Osteocyte (in vitro differentiated cells): ENCODE measurements around the gene RAB3C. TPM values are rescaled to one million over a fixed set of nuclear protein-coding genes. Genes with fewer than 3 reads are reported as not detected.

Source experiments
- DNase-seq: peaks from one replicate; pipeline ENCODE4 v3.0.0; 2021; ENCODE audit warnings: mixed read lengths; ENCODE audit not compliant: unreplicated experiment; ENCODE audit errors: extremely low spot score
- H3K27ac Mint-ChIP-seq: one replicate; pipeline ENCODE4 v1.8.0; 2021; ENCODE audit warnings: mild to moderate bottlenecking, mixed read lengths; ENCODE audit not compliant: unreplicated experiment
- H3K27me3 Mint-ChIP-seq: one replicate; pipeline ENCODE4 v1.8.0; 2021; ENCODE audit warnings: mixed read lengths; ENCODE audit not compliant: unreplicated experiment
- H3K36me3 Mint-ChIP-seq: one replicate; pipeline ENCODE4 v1.8.0; 2021; ENCODE audit warnings: mixed read lengths; ENCODE audit not compliant: unreplicated experiment
- H3K4me1 Mint-ChIP-seq: one replicate; pipeline ENCODE4 v1.8.0; 2021; ENCODE audit warnings: mixed read lengths; ENCODE audit not compliant: unreplicated experiment
- H3K4me3 Mint-ChIP-seq: one replicate; pipeline ENCODE4 v1.8.0; 2021; ENCODE audit warnings: mild to moderate bottlenecking, moderate library complexity, mixed read lengths; ENCODE audit not compliant: unreplicated experiment
- H3K9me3 Mint-ChIP-seq: one replicate; pipeline ENCODE4 v1.8.0; 2021; ENCODE audit warnings: mixed read lengths; ENCODE audit not compliant: unreplicated experiment
- total RNA-seq: library from RNA; stranded (reverse); gene quantifications from 2 replicates; pipeline ENCODE4 v1.2.1, GENCODE V29; 2021
- TF ChIP-seq, protein P1 (sequence below): fragments of 200-600 bp; sonication (generic); IDR thresholded peaks from 2 replicates; pipeline ENCODE4 v1.5.0; 2021; ENCODE audit warnings: antibody characterized with exemption, mild to moderate bottlenecking, moderate library complexity

RAB3C gene
- total RNA-seq, 1 donor from 2014 or later: not detected

DNA sequence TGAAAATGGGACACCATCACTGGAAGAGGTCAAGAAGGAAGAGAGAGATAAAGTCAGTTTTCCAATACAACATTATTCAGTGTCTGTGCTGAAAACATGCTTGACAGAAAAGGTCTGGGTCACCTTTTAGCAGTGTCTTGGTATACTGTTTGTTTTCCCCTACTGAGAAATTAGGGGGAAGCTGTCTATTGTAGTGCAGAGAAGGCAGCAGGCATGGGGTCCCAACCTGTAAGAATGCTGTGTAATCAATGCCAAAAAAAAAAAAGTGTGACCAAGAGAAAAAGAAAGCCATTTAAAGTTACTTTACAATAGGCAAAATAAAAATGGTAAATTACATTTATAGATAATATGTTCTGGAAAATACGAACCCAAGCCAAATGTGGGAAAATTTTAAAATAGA is 139.3 kb downstream of the RAB3C start:
- H3K27me3 Mint-ChIP-seq: peaks cover 39% of the 10 kb centered on the region
- no peak overlapping the region for H3K27ac Mint-ChIP-seq
- H3K4me1 Mint-ChIP-seq: peaks cover 3% of the 10 kb centered on the region
- H3K36me3 Mint-ChIP-seq: no peaks in the 10 kb centered on the region
- DNase-seq: no peak
- no peaks in the 10 kb centered on the region for H3K9me3 Mint-ChIP-seq
- TF ChIP-seq, protein P1, sequence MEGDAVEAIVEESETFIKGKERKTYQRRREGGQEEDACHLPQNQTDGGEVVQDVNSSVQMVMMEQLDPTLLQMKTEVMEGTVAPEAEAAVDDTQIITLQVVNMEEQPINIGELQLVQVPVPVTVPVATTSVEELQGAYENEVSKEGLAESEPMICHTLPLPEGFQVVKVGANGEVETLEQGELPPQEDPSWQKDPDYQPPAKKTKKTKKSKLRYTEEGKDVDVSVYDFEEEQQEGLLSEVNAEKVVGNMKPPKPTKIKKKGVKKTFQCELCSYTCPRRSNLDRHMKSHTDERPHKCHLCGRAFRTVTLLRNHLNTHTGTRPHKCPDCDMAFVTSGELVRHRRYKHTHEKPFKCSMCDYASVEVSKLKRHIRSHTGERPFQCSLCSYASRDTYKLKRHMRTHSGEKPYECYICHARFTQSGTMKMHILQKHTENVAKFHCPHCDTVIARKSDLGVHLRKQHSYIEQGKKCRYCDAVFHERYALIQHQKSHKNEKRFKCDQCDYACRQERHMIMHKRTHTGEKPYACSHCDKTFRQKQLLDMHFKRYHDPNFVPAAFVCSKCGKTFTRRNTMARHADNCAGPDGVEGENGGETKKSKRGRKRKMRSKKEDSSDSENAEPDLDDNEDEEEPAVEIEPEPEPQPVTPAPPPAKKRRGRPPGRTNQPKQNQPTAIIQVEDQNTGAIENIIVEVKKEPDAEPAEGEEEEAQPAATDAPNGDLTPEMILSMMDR: no peak
- H3K4me3 Mint-ChIP-seq: no peak overlapping the region

DNA sequence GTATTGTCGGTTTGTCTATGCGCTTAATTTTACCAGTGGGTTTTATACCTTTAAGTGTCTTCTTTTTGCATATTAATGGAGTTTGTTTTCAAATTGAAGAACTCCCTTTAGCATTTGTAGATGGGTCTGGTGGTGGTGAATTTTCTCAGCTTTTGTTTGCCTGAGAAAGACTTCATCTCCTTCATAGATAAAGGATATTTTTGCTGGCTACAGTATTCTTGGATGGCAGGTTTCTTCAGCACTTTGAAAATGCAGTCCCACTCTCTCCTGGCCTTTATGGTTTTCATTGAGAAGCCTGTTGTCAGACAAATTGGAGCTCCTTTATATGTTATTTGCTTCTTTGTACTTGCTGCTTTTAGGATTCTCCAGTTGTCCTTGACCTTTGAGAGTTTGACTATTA is 142.1 kb downstream of the RAB3C start:
- TF ChIP-seq, protein P1: no peak
- Mint-ChIP-seq H3K4me1 (peaks cover 3% of the 10 kb centered on the region), H3K27me3 (peaks cover 24% of the 10 kb centered on the region)

DNA sequence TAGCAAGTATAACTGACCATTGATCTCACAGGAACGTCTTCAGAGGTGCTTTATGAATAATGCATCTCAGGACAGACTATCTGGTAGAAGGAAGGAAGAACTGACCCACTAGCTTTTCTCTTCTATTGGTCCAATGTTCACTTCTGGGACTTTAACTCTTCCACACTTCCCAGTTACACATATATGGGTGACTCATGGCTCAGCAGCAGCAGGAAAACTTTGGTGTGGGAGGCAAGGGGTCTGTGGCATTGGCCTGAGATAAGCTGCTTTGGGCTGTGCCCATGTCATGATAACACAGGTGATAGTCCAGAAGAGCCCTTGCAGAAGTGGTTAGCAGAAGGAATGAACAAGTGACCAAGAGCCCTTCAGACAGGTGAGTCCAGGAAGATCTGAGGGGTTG is 148.8 kb downstream of the RAB3C start:
- no peak overlapping the region for H3K27ac Mint-ChIP-seq
- no peaks in the 10 kb centered on the region for H3K9me3 Mint-ChIP-seq
- no peaks in the 10 kb centered on the region for H3K4me1 Mint-ChIP-seq
- no peak for DNase-seq
- TF ChIP-seq, protein P1: no peak
- H3K27me3 Mint-ChIP-seq: peaks cover 8% of the 10 kb centered on the region
- no peaks in the 10 kb centered on the region for H3K36me3 Mint-ChIP-seq
- no peak overlapping the region for H3K4me3 Mint-ChIP-seq

More for the DNA sequence above, 142.1 kb downstream of the RAB3C start:
- H3K36me3 Mint-ChIP-seq: no peaks in the 10 kb centered on the region
- no peak for DNase-seq
- H3K9me3 Mint-ChIP-seq: no peaks in the 10 kb centered on the region
- no peak overlapping the region for H3K27ac Mint-ChIP-seq
- H3K4me3 Mint-ChIP-seq: no peak overlapping the region

DNA sequence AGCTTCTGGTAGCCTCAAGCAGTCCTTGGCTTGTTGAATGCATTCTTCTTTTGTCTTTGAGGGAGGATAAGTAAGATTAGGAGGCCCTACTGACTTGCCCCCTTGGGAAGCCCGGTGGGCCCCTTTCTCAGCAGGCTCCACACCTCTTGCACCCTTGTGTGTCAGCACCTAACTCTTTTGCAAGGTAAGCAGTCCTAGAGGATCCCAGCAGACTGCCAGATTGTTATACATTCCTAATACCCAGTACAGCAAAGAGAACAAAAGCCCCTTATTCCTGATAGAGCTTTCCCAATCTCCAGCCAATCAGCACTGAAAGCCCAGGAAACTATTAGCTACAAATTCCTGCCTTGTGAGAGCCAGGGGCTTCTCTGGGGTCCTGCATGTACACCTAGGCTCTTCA is 152.8 kb downstream of the RAB3C start:
- H3K4me3 Mint-ChIP-seq: no peak overlapping the region
- no peaks in the 10 kb centered on the region for H3K4me1 Mint-ChIP-seq
- no peak overlapping the region for H3K27ac Mint-ChIP-seq
- H3K9me3 Mint-ChIP-seq: no peaks in the 10 kb centered on the region
- TF ChIP-seq, protein P1: no peak
- DNase-seq: no peak
- no peaks in the 10 kb centered on the region for H3K36me3 Mint-ChIP-seq
- peaks cover 2% of the 10 kb centered on the region for H3K27me3 Mint-ChIP-seq

DNA sequence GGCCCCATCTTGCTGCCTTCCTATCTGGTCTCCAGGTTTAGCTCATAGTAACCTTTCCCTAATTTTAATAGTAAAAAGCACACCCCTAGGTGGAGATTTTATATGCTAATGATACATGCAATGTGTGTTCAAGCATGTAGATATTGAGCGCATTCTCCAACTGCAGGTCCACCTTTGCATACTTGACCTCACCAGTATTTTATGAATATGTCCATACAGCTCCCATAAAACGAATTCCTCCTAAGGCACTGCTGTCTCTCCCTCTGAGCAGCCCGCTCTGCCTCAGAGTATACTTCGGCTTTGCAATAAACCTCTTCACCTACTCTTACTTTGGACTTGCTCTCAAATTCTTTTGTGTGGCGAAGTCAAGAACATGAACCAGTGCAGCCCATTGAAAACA is 153.3 kb downstream of the RAB3C start:
- Mint-ChIP-seq H3K9me3 (no peaks in the 10 kb centered on the region), H3K4me3 (no peak overlapping the region), H3K27me3 (peaks cover 2% of the 10 kb centered on the region), H3K27ac (no peak overlapping the region), H3K4me1 (no peaks in the 10 kb centered on the region), H3K36me3 (no peaks in the 10 kb centered on the region)
- TF ChIP-seq, protein P1: no peak
- DNase-seq: no peak
